PFSK-1 (cell line): ENCODE measurements around the gene FMO2.

Experiments
- FOXP2 ChIP-seq: optimal IDR thresholded peaks from 2 replicates; pipeline ENCODE3; 2011; ENCODE audit warnings: borderline replicate concordance, control low read depth, inconsistent platforms; ENCODE audit not compliant: insufficient read depth; ENCODE audit errors: extremely low read length, extremely low read depth
- POLR2AphosphoS5 ChIP-seq: IDR thresholded peaks from 2 replicates; pipeline ENCODE4 v1.6.1; 2012; ENCODE audit warnings: low read depth, mild to moderate bottlenecking, control low read depth, low read length, moderate library complexity
- SIN3A ChIP-seq: IDR thresholded peaks from 2 replicates; pipeline ENCODE4 v1.6.1; 2012; ENCODE audit warnings: mild to moderate bottlenecking, low read length, moderate library complexity, borderline replicate concordance; ENCODE audit not compliant: insufficient read depth
- TAF1 ChIP-seq: IDR thresholded peaks from 2 replicates; pipeline ENCODE4 v1.6.1; 2012; ENCODE audit warnings: low read length, control low read depth, borderline replicate concordance; ENCODE audit not compliant: insufficient read depth
- TF ChIP-seq, protein P1 (sequence below), 2 experiments: IDR thresholded peaks; 2 replicates each; pipeline versions ENCODE4 v1.6.1 to v1.8.0; 2011 to 2012; ENCODE audit warnings: low read depth in 2 of 2, low read length in 2 of 2, control low read depth in 1 of 2, inconsistent platforms in 1 of 2, mild to moderate bottlenecking in 1 of 2, moderate library complexity in 1 of 2; ENCODE audit not compliant: insufficient read depth in 1 of 2

FMO2 gene

DNA sequence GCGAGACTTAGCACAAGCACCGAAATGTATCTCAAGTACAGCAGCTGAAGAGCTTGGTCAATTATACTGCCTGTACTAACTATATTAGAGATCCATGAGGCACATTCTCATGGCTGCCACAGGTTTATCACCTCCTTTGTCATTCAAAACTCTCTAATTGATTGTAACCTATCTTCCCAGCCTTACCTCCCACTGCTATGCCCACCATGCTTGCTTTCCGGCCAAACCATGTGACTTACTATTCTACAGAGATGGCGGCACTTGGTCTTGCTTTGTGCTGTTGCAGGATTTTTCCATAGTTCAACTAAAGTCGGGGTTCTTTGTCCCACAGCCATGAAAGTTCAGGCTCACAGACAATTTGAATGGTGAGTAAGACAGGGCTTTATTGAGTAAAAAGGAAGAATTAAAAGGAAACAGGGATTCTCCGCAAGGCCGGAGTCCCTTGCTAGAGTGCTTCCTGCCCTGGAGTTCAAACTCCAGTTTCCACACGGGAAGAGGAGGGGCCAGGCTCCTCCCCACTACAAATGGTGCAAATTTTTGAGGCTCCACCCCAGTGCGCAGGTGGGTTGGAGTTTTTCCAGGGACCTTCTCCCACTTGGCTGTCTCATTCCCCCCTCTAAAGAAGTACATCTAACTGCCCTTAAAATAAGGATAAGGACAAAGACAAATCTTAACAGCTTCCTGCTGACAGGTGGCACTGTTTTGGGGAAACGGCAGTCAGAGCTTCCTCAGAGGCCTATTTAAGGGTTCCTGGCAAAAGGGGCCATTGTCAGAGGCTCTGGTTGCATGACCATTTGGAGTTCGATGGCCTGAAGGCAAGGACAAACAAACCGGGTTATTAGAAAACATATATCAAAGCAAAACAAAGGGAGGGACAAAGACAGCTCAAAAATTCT lies 28.7 kb downstream of the FMO2 start:
- no peak for TF ChIP-seq TAF1
- TF ChIP-seq POLR2AphosphoS5: no peak
- TF ChIP-seq, protein P1, sequence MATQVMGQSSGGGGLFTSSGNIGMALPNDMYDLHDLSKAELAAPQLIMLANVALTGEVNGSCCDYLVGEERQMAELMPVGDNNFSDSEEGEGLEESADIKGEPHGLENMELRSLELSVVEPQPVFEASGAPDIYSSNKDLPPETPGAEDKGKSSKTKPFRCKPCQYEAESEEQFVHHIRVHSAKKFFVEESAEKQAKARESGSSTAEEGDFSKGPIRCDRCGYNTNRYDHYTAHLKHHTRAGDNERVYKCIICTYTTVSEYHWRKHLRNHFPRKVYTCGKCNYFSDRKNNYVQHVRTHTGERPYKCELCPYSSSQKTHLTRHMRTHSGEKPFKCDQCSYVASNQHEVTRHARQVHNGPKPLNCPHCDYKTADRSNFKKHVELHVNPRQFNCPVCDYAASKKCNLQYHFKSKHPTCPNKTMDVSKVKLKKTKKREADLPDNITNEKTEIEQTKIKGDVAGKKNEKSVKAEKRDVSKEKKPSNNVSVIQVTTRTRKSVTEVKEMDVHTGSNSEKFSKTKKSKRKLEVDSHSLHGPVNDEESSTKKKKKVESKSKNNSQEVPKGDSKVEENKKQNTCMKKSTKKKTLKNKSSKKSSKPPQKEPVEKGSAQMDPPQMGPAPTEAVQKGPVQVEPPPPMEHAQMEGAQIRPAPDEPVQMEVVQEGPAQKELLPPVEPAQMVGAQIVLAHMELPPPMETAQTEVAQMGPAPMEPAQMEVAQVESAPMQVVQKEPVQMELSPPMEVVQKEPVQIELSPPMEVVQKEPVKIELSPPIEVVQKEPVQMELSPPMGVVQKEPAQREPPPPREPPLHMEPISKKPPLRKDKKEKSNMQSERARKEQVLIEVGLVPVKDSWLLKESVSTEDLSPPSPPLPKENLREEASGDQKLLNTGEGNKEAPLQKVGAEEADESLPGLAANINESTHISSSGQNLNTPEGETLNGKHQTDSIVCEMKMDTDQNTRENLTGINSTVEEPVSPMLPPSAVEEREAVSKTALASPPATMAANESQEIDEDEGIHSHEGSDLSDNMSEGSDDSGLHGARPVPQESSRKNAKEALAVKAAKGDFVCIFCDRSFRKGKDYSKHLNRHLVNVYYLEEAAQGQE (IDR thresholded peaks at IDR 0.05; ENCODE audit: insufficient read depth in 1 of 2, low read depth in 2 of 2, low read length in 2 of 2): no peak
- TF ChIP-seq FOXP2: no peak

DNA sequence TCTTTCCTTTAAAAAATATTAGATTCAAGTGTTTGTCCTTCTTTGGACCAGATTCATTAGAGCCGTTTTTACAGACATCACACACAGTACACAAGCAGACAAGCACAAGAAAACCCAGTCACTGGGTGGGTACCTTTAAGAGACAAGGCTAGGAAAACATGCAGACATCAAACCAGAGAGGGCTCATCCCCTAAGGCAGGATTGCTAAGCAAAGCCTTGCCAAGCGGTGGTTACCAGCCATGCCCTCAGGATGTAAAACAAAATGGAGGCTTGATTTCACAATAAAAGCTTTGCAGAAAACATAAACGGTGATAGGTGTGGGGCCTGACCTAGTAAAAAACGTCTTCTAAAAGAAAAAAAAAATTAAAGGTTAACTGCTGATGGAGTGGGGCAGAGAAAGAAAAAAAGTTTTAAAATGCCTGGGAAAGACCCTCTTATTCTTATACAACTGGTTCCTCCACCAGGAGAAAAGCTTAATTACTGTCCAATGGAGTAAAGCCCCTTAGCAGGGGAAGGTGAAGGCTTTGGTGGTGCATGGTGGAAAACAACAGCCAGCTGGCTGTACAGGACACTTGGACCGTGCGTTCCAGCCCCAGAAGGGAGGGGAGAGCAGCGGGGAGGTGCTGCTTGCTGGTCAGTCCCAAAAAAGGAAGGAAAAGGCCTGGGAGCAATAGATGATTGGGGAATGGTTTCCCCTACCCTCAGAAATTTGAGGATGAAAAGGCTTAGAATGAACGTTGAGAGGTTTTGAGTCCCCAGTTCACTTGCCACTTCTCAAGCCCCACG lies 32.8 kb downstream of the FMO2 start:
- TF ChIP-seq FOXP2 (no peak), POLR2AphosphoS5 (no peak), SIN3A (no peak), TAF1 (no peak)
- TF ChIP-seq, protein P1 (IDR thresholded peaks at IDR 0.05; ENCODE audit: insufficient read depth in 1 of 2, low read depth in 2 of 2, low read length in 2 of 2): no peak

DNA sequence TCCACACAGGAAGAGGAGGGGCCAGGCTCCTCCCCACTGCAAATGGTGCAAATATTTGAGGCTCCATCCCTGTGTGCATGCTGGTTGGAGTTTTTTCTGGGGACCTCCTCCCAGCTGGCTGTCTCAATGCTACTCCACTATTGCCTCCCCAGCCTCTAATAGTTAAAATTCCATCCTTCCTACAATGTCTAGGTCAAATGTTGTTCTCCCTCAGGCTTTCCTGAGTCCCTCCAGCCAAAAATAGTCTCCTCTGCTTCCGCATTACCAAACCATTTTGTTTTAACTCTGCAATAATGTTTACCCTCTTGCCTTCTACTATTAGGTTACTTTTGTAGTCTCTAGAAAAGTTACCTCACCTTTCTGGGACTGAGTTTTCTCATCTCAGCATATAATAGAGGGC lies 33.6 kb downstream of the FMO2 start:
- no peak for TF ChIP-seq SIN3A
- TF ChIP-seq, protein P1 (IDR thresholded peaks at IDR 0.05; ENCODE audit: insufficient read depth in 1 of 2, low read depth in 2 of 2, low read length in 2 of 2): no peak
- no peak for TF ChIP-seq FOXP2
- no peak for TF ChIP-seq POLR2AphosphoS5
- no peak for TF ChIP-seq TAF1

DNA sequence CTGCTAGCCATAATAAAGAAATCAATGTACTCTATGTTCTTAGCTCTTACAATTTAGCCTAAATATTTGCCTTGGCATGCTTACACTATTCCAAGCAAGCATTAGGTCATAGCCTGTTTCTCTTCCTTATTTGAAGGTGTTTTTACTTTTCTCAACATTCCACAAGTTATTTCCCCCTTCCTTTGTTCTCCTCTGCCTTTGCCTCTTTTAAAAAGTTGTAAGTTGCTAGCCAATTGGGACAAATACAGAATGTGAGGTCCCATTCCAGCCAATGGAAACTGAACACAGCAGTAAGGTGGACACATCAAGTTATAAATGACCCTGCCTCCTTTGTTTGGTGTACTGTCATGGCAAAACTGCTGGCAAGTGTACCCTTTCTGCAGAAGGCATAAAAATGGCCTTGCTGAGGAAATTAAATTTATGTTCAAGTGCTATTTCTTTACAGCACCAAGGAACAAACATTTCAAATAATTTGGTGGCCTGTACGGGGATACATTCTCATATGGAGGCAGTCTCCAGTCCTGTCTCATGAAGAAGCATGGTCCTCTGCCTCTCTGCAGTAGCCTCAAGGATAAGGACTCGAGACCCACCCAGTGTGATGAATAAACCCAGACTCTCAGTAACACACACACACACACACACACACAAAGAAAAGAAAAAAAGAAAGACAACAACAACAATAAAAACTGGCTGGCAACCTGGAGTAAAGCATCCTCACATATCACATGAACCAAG lies 34.4 kb downstream of the FMO2 start:
- no peak for TF ChIP-seq TAF1
- TF ChIP-seq FOXP2: no peak
- no peak for TF ChIP-seq SIN3A
- TF ChIP-seq POLR2AphosphoS5: no peak
- TF ChIP-seq, protein P1 (IDR thresholded peaks at IDR 0.05; ENCODE audit: insufficient read depth in 1 of 2, low read depth in 2 of 2, low read length in 2 of 2): no peak
